ENCODE data around the gene TMEM223.
"Not testable (repeated sequence)": the region's sequence is repeated elsewhere in the genome, so short reads cannot be mapped to it uniquely, and the experiment has no call there.

Gene TMEM223

GRCh38 chr11:62753736-62754603 lies 37.8 kb downstream of the TMEM223 start, which contains the start of gene ZBTB3:
Gene ZBTB3 (minus strand): TSS chr11:62754160. CDS start chr11:62753664, 496 bp downstream.
- in situ Hi-C loops (cut with MboI; ENCODE audit: low sequenced_read_pairs) = no loop called here

GRCh38 chr11:62752994-62753735 lies 38.6 kb downstream of the TMEM223 start:
- in situ Hi-C loops (cut with MboI; ENCODE audit: low sequenced_read_pairs) = no loop called here

DNA sequence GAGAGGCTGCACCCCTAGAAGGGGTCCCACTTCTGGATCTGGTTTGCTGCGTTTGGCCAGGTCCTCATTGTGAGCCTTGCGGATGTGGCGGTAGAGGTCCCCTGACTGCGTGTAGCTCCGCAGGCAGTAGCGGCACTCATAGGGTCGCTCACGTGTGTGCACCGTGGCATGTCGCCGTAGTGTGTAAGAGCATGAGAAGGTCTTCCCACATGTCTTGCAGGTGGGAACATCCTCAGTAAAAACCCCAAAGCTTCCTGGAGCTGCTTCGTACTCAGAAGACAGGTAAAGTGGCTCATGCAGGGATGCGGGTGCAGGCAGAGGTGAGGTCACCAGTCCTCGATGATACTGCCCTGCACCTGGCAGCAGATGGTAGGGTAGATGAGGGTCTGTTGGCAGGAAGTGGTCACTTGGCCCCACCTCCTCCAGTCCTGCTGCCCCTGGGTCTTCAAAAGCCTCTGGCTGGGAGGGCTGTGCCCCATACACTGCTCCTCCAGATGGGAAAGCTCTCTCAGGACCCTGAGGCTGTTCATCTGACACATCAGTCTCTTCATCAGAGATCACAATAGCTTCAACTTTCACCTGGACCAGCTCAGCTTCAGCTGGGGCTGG lies 39.5 kb downstream of the TMEM223 start:
- in situ Hi-C loops (cut with MboI; ENCODE audit: low sequenced_read_pairs) = no loop called here

DNA sequence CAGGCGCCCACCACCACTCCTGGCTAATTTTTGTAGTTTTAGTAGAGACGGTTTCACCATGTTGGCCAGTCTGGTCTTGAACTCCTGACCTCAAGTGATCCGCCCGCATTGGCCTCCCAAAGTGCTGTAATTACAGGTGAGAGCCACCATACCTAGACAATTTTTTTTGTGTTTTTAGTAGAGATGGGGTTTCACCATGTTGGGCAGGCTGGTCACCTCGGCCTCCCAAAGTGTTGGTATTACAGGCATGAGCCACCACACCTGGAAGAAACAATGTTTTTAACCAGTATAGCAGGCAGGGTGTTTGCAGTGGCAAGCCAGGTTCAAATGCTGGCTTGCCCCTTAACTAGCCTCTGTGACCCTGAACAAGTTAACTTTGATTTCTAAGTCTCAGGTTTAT lies 41.9 kb downstream of the TMEM223 start:
- in situ Hi-C loops (cut with MboI; ENCODE audit: low sequenced_read_pairs) = not testable (repeated sequence)

GRCh38 chr11:62747475-62748160 lies 44.2 kb downstream of the TMEM223 start:
- in situ Hi-C loops (cut with MboI; ENCODE audit: low sequenced_read_pairs) = no loop called here
